Upper lobe of left lung (tissue), 6 donors: ENCODE data around the gene PTPRN2. TPM values are rescaled to one million over a fixed set of nuclear protein-coding genes. Genes with fewer than 3 reads are reported as not detected.

Experiments used
- ATAC-seq, 2 donors: fragments of 200-7000 bp; cut with Tn5 transposase; one replicate each; pipeline ENCODE4 v1.9.1; 2022; ENCODE audit warnings: mild to moderate bottlenecking in 2 of 2, moderate library complexity in 2 of 2; ENCODE audit not compliant: low FRiP score in 2 of 2
- DNase-seq, 2 donors: peaks; one replicate each; pipeline ENCODE4 v3.0.0-alpha.2; 2019 to 2020
- H3K27ac ChIP-seq, 4 donors: fragments of 200-600 bp; sonication (generic); one replicate each; pipeline ENCODE4 v1.5.1; 2016 to 2019
- H3K27me3 ChIP-seq, 4 donors: fragments of 200-600 bp; sonication (generic); one replicate each; pipeline ENCODE4 v1.5.1; 2017 to 2019
- H3K36me3 ChIP-seq, 4 donors: fragments of 200-600 bp; sonication (generic); one replicate each; pipeline ENCODE4 v1.5.1; 2016 to 2019
- H3K4me1 ChIP-seq, 4 donors: fragments of 200-600 bp; sonication (generic); one replicate each; pipeline ENCODE4 v1.5.1; 2018 to 2019
- H3K4me3 ChIP-seq, 4 donors: fragments of 200-600 bp; sonication (generic); one replicate each; pipeline ENCODE4 v1.5.1; 2017 to 2019; ENCODE audit warnings: mild to moderate bottlenecking in 2 of 4, moderate library complexity in 1 of 4
- H3K9me3 ChIP-seq, 4 donors: fragments of 200-600 bp; sonication (generic); one replicate each; pipeline ENCODE4 v1.5.1; 2018 to 2019
- CTCF ChIP-seq, 6 experiments: fragments of 450-650 bp in 4 of 6; fragments of 200-600 bp in 2 of 6; sonication (generic) in 2 of 6; IDR thresholded peaks; one replicate each; pipeline ENCODE4 v1.5.1; 2016 to 2019; ENCODE audit warnings: antibody characterized with exemption in 6 of 6
- EP300 ChIP-seq, 4 donors: sonication (generic); formaldehyde crosslinking; IDR thresholded peaks; one replicate each; pipeline ENCODE4 v1.5.1; 2017; ENCODE audit warnings: antibody characterized with exemption in 4 of 4, control low read depth in 2 of 4
- POLR2A ChIP-seq, 4 donors: fragments of 450-650 bp; IDR thresholded peaks; one replicate each; pipeline ENCODE4 v1.5.1; 2016 to 2017; ENCODE audit warnings: antibody characterized with exemption in 4 of 4, mild to moderate bottlenecking in 2 of 4
- POLR2AphosphoS5 ChIP-seq, 2 donors: sonication (generic); formaldehyde crosslinking; IDR thresholded peaks; one replicate each; pipeline ENCODE4 v1.5.1; 2017; ENCODE audit warnings: antibody characterized with exemption in 2 of 2
- WGBS, 2 donors: methylation state at CpG; one replicate each; pipeline ENCODE4 v1.1.5; 2017 to 2018; 5-methylcytosine and 5-hydroxymethylcytosine counted together
- total RNA-seq, 6 donors: library from RNA; depleted of rRNA in 4 of 6; stranded (reverse); fragments of >200 nt in 4 of 6; gene quantifications; one replicate each; pipeline versions ENCODE4 v1.1.0 to v1.2.1, GENCODE V29; 2016 to 2021
- donor health status: DM: no; HTN: no; CAD: no; lungs with moderate emphysema.
- donor health status: DM: no; HTN: yes; CAD: no; lungs with severe emphysema.

PTPRN2 gene
- total RNA-seq, 6 donors from 2014 or later: 3.3 to 7.9 (median 5.2) TPM

GRCh38 chr7:158043551-158044481 is 543.8 kb downstream of the PTPRN2 start:
- DNase-seq (peak in 1 of 2 donors; percentile 56), ATAC-seq (no peak)
- Histone ChIP-seq H3K4me3 (no peak overlapping the region), H3K36me3 (no peaks in the 10 kb centered on the region), H3K4me1 (peaks cover 0 to 3% (median 0%) of the 10 kb centered on the region in 4 donors), H3K27me3 (no peaks in the 10 kb centered on the region), H3K27ac (no peak overlapping the region), H3K9me3 (peaks cover 4 to 16% (median 12%) of the 10 kb centered on the region in 4 donors)
- no peak for TF ChIP-seq EP300 (IDR thresholded peaks at IDR 0.05)
- 45 to 54% methylated on average over 17 of the region's 17 CpGs for WGBS, 2 donors

GRCh38 chr7:158042156-158042880 is 545.3 kb downstream of the PTPRN2 start:
- H3K27me3 ChIP-seq: no peaks in the 10 kb centered on the region
- H3K36me3 ChIP-seq: no peaks in the 10 kb centered on the region
- no peak overlapping the region for H3K4me3 ChIP-seq
- no peak for DNase-seq
- no peak for ATAC-seq
- no peak overlapping the region for H3K27ac ChIP-seq
- H3K9me3 ChIP-seq: peaks cover 6 to 17% (median 13%) of the 10 kb centered on the region in 4 donors
- TF ChIP-seq POLR2AphosphoS5 (IDR thresholded peaks at IDR 0.05) (no peak), CTCF (IDR thresholded peaks at IDR 0.05) (no peak), POLR2A (IDR thresholded peaks at IDR 0.05) (no peak), EP300 (IDR thresholded peaks at IDR 0.05) (no peak)
- H3K4me1 ChIP-seq: peaks cover 0 to 3% (median 0%) of the 10 kb centered on the region in 4 donors
- 88 to 93% methylated on average over 19 to 20 of the region's 20 CpGs for WGBS, 2 donors

- no peak for ATAC-seq
- H3K4me1 ChIP-seq: peaks cover 0 to 3% (median 0%) of the 10 kb centered on the region in 4 donors
- no peaks in the 10 kb centered on the region for H3K36me3 ChIP-seq
- no peak for DNase-seq
- H3K9me3 ChIP-seq: peaks cover 6 to 17% (median 13%) of the 10 kb centered on the region in 4 donors
- TF ChIP-seq EP300 (IDR thresholded peaks at IDR 0.05): no peak
- TF ChIP-seq POLR2A (IDR thresholded peaks at IDR 0.05): no peak
- no peak for TF ChIP-seq CTCF (IDR thresholded peaks at IDR 0.05)
- no peak for TF ChIP-seq POLR2AphosphoS5 (IDR thresholded peaks at IDR 0.05)
- H3K27ac ChIP-seq: no peak overlapping the region
- H3K27me3 ChIP-seq: no peaks in the 10 kb centered on the region
- no peak overlapping the region for H3K4me3 ChIP-seq
- whole genome bisulfite sequencing, 2 donors: 88 to 93% methylated on average over 6 of the region's 6 CpGs
These were observed 547.4 kb downstream of the PTPRN2 start for GRCh38 chr7:158040199-158040598.

GRCh38 chr7:158039270-158039669 is 548.4 kb downstream of the PTPRN2 start:
- DNase-seq (no peak), ATAC-seq (no peak)
- H3K36me3 ChIP-seq: no peaks in the 10 kb centered on the region
- peaks cover 6 to 17% (median 13%) of the 10 kb centered on the region in 4 donors for H3K9me3 ChIP-seq
- H3K4me3 ChIP-seq: no peak overlapping the region
- H3K27me3 ChIP-seq: no peaks in the 10 kb centered on the region
- no peak overlapping the region for H3K27ac ChIP-seq
- H3K4me1 ChIP-seq: peaks cover 0 to 3% (median 0%) of the 10 kb centered on the region in 4 donors
- TF ChIP-seq CTCF (IDR thresholded peaks at IDR 0.05) (no peak), EP300 (IDR thresholded peaks at IDR 0.05) (no peak), POLR2A (IDR thresholded peaks at IDR 0.05) (no peak), POLR2AphosphoS5 (IDR thresholded peaks at IDR 0.05) (no peak)

GRCh38 chr7:158037211-158037610 is 550.4 kb downstream of the PTPRN2 start:
- H3K4me1 ChIP-seq: no peaks in the 10 kb centered on the region
- DNase-seq: no peak
- H3K27me3 ChIP-seq: no peaks in the 10 kb centered on the region
- H3K4me3 ChIP-seq: no peak overlapping the region
- 91 to 92% methylated on average over 7 of the region's 7 CpGs for WGBS, 2 donors
- no peak overlapping the region for H3K27ac ChIP-seq
- no peaks in the 10 kb centered on the region for H3K36me3 ChIP-seq
- no peak for ATAC-seq
- TF ChIP-seq CTCF (IDR thresholded peaks at IDR 0.05) (no peak), POLR2AphosphoS5 (IDR thresholded peaks at IDR 0.05) (no peak), POLR2A (IDR thresholded peaks at IDR 0.05) (no peak), EP300 (IDR thresholded peaks at IDR 0.05) (no peak)
- H3K9me3 ChIP-seq: peaks cover 6 to 17% (median 14%) of the 10 kb centered on the region in 4 donors
